Stimulated activated CD8-positive, alpha-beta memory T cell treated with anti-CD3 and anti-CD28 coated beads, Interleukin-2, amount 100 ng/mL, for 1 hour (primary cell): ENCODE data around the gene ATP10B.

Source experiments
- DNase-seq, 2 donors: peaks; one replicate each; pipeline ENCODE4 v3.0.0-alpha.2; 2020; ENCODE audit warnings: low read depth in 2 of 2

Gene ATP10B

GRCh38 chr5:160555971-160556631, 295.9 kb downstream of the ATP10B start:
- DNase-seq, result no peak

GRCh38 chr5:160555581-160555970, 296.4 kb downstream of the ATP10B start:
- DNase-seq, result no peak

DNA sequence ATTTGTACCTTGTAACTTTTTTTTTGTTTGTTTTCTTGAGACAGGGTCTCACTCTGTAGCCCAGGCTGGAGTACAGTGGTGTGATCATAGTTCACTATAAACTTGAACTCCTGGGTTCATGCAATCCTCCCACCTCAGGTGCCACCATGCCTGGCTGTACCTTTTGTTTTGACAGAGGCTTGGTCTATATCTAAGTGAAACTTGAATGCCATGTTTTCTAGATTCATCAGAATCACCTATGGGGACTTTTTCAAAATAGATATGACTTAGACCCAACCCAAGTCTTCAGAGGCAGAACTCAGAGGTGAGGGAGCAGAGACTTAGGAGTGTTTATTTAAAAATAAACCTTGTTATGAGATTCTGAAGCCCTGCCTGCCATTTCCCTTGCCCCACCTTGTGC, 301.9 kb downstream of the ATP10B start:
- no peak for DNase-seq

DNA sequence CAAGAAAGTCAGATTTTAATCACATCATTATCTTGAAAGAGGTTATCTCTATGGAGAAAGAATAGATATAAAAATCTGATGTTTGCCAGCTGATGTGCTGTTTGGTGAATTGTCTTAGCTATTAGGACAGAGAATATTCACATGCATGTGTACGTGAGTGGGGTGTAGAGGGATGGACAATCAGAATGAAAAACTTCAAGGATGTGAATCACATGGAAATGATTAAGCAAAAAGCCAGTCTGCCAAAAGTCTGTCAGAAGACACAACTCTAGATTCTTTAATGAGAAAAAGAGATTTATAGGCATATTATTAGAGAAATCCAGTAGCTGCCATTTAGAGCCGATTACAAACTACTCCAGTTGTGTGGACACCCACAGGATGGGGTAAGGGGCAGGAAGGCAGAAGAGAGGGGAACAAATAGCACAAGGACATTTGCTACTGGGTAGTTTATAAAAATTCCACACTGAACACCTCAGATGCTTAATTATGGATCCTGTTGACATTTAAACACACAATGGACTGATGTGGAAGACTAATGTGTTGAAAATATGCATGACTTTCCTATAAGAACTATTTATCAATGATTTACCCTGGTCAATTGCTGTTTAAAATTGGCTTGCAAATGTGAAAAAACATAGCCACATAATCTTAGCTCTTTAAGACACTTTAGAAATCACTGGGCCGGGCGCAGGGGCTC, 302.9 kb downstream of the ATP10B start:
- DNase-seq, result no peak

DNA sequence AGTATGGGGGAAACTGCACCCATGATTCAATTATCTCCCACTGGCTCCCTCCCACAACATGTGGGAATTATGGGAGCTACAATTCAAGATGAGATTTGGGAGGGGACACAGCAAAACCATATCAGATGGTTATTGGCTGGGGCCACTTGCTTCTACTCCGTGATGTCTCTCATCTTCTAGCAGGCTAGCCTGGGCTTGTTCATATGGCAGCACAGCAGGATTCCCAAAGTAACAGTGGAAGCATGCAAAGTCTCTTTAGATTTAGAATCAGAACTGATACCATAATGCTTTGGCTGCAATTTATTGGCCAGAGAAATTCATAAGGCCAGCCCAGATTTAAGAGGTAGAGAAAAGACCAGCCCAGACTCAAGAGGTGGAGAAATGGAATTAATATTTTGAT, 304.1 kb downstream of the ATP10B start:
- DNase-seq, result no peak

DNA sequence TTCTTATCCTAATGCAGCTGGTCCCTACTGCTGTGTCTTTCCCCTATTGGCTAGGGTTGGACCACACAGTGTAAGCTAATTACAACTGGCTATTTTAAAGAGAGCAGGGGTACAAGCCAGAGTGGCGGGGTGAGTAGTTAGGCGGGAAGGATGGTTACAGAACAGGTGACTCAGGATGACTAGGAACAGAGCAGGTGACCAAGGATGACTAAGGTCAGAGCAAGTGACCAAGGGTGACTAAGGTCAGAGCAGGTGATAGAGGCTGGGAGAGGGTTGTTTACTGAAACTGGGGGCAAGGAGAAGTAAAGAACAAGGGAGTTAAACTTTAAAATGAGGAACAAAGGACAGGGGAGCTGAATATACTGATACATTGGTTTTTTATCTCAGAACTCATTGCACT, 304.9 kb downstream of the ATP10B start:
- no peak for DNase-seq

DNA sequence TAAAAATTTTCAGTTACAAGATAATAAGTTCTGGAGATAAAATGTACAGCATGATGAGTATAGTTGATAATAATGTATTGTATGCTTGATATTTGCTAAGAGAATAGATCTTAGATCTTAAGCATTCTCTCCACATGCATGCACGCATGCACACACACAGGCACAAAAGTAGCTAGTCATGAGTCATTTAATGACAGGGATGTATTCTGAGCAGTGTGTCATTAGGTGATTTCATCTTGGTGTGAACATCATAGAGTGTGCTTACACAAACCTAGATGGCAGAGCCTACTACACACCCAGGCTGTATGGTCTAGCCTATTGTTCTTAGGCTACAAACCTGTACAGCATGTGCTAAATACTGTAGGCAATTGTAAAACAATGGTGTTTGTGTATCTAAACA, 306.2 kb downstream of the ATP10B start:
- no peak for DNase-seq

GRCh38 chr5:160543395-160543794, 308.6 kb downstream of the ATP10B start:
- DNase-seq, result no peak

GRCh38 chr5:160542840-160543239, 309.2 kb downstream of the ATP10B start:
- no peak for DNase-seq

GRCh38 chr5:160542281-160542680, 309.7 kb downstream of the ATP10B start:
- DNase-seq, result no peak

DNA sequence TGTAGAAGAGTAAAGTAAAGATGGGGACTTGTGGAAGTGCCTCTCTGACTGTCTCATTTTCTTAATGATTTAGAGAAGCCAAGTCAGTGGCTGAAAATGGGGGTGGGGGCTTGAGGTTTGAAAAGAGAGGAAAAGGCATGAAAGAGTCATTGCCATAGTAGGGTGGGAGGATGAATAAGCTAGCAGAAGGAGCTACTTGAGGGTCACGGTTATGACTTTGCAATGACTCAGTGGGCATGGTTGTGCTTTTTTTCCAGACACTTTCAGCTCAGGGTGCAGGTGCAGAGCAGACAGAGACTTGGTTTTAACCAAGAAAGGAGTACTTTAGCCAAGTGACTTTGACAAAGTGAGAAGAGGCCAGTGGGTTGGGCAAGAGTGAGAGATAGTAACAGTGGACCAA, 312.6 kb downstream of the ATP10B start:
- DNase-seq, result no peak

DNA sequence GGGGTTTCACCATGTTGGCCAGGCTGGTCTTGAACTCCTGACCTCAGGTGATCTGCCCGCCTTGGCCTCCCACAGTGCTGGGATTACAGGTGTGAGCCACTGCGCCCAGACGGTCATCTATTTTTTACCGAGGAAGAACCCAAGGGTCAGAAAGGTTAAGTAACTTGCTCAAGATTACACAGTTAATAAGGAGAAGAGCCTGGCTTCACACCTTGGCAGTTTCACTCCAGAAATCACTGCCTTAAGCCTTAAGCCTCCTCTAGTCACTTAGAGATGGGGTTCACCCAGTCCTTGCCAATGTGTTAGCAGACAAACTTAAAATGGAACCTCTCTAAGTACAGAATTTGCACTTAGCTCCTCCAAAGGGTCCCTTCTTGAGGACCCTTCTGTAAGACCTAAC, 314.1 kb downstream of the ATP10B start:
- DNase-seq, result no peak

DNA sequence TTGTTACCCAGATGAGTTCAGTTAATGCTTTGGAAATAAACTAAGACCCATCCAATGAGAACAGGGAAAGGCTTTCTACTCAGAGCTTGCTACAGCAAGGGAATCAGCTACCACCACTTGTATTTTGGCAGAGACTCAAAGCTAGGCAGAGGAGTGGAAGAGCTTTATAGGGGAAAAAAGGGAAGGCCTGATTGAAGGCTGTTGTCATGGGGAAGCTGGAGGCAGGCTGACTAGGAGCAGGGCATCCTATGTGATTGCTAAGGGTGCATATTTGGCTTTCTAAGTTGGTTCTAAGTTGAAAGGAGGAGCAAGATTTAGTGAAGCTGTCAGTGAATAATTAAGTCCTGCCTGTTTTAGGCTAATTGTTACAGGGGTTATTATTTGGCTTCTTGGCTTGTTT, 314.9 kb downstream of the ATP10B start:
- DNase-seq, result no peak

DNA sequence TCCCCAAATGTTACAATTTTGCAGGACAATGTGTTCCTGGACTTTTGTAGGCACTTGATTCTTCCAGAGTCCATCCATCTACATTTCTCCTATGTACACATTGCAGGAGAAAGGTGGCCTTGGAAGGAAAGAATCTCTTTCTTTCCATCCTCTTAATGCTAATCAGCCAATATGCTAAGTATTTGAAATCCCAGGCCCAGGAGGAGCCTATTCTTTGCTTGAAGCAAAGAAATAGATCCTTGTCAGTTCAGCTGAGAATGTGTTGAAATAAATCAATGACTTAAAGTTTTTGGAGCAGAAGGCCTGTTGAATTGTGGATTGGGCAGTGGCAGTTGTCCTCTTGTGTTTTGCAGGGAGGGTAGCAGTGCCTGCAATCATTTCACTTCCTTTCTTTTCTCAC, 317.1 kb downstream of the ATP10B start:
- no peak for DNase-seq

DNA sequence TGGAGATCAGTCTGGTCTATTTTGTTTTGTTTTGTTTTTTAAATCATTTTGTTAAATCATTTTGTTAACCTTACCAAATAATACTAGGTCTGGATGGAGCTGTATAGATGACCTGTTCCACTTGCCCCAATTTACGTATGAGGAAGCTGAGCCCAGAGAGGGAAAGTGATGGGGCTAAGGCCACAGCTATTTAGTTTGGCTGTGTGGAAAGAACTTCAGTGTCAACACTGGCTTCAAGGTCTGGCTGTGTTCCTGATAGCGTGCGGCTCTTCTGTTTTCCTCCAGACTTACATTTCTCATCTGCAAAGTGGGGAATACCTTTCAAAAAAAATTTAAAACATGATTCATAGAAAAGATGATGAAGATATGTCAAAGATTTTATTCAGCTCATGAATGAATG, 317.9 kb downstream of the ATP10B start:
- no peak for DNase-seq

GRCh38 chr5:160525471-160526261, 326.3 kb downstream of the ATP10B start:
- no peak for DNase-seq

- DNase-seq, result no peak
Measured at GRCh38 chr5:160524827-160525226, 327.2 kb downstream of the ATP10B start.

DNA sequence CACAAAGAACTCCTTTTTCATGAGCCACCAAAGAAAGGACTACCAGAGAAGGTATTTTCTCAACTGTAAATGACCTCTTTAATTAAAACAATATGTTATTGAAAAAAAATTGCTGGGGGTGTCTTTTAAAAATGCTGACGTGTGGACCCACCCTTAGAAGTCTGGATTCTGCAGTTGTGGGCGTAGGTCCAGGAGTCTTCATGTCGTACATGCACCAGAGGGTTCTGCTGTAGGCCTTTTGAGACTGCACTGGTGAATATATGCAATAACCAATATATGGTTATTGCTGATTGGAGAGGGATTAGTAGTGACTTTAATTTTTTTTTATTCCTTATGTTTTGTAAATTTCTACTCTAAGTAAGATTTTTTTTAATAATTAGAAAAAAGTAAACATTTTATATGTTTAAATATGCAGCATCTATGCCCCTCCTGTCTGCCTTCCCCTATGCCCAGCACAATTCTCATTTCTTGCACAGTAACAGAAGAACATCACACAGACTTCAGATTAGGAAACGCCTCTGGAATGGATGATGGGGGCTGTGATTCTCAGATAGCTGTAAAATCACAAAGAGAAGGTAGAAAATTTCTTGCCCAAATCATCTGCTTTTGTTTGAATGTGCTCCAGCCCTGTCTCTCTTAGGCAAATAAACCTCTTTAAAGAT, 328.4 kb downstream of the ATP10B start:
- no peak for DNase-seq

- DNase-seq, result no peak
Measured at GRCh38 chr5:160521392-160521663, 330.7 kb downstream of the ATP10B start.

GRCh38 chr5:160520609-160521391, 331.2 kb downstream of the ATP10B start:
- DNase-seq, result no peak

DNA sequence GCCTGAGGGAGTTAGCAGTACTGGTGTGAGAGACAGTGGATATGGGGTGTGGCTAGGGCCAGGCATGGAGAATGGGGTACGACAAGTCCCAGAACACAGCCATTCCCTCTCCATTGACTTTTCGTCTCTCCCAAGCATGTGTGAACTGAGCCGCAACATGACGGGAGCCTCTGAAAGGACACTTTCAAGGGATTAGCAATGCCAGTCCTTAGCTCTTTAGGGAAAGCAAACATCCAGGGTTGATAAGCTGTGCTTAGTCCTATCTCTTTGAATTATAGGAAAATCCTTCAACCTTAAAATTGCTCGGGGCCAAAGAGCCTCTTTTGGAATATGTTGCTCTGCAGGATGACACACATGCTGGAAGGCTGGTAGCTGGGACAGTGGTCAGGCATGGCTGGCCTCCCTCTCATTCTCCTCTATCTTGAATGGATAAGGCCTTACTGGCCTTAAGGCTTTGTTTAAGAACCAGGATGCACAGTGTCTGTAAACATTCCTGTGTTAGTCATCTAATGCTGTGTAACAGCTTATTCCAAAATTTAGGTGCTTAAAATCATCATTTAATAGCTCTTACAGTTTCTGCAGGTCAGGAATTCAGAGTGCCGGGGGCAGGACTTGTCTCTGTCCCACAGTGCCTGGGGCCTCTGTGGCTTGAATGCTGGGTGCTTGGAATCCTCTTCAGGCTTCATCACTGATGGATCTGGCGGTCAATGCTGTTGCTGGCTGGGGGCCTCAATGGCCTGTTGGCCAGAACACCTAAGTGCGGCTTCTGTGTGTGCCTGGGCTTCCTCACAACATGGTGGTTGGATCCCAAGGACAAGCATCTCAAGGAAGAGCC, 335.1 kb downstream of the ATP10B start:
- DNase-seq, result no peak
